Subcutaneous adipose tissue (tissue), 4 donors: ENCODE measurements around the gene GAMT. TPM values are rescaled to one million over a fixed set of nuclear protein-coding genes. Genes with fewer than 3 reads are reported as not detected.

Experiments
- CTCF ChIP-seq: fragments of 450-650 bp; IDR thresholded peaks from one replicate; pipeline ENCODE4 v1.5.1; 2016; ENCODE audit warnings: low read depth, mild to moderate bottlenecking, control low read depth, antibody characterized with exemption, moderate library complexity
- total RNA-seq, 4 donors: library from RNA; depleted of rRNA; stranded (reverse); fragments of >200 nt; gene quantifications; one replicate each; pipeline ENCODE4 v1.1.0, GENCODE V29; 2016

GAMT gene
- total RNA-seq, 4 donors from 2014 or later: 4.2 to 29.3 (median 17.2) TPM

- no peak for TF ChIP-seq CTCF
Measured at GRCh38 chr19:1376415-1376805, 24.9 kb downstream of the GAMT start.

GRCh38 chr19:1374250-1374577, 27.1 kb downstream of the GAMT start:
- TF ChIP-seq CTCF: no peak

- no peak for TF ChIP-seq CTCF
Measured at GRCh38 chr19:1373534-1374249, 27.6 kb downstream of the GAMT start.

- no peak for TF ChIP-seq CTCF
Measured at GRCh38 chr19:1373042-1373533, 28.3 kb downstream of the GAMT start.

- no peak for TF ChIP-seq CTCF
Measured at GRCh38 chr19:1370579-1371361, 30.6 kb downstream of the GAMT start.

GRCh38 chr19:1369214-1369805, 32.0 kb downstream of the GAMT start:
- no peak for TF ChIP-seq CTCF
